Heart left ventricle (tissue), 16 donors: ENCODE results near the gene HMX1. TPM values are rescaled to one million over a fixed set of nuclear protein-coding genes. Genes with fewer than 3 reads are reported as not detected.

Experiments used
- ATAC-seq, 4 donors: fragments of 200-7000 bp; cut with Tn5 transposase; one replicate each; pipeline ENCODE4 v1.9.1; 2020 to 2022; ENCODE audit warnings: moderate library complexity in 4 of 4, mild to moderate bottlenecking in 3 of 4, moderate number of reproducible peaks in 1 of 4
- DNase-seq, 5 donors: peaks; one replicate each; pipeline ENCODE4 v3.0.0-alpha.2; 2020
- H3K27ac ChIP-seq, 12 donors: fragments of 200-600 bp; sonication (generic) in 4 of 12; one replicate each; pipeline versions ENCODE4 v1.5.0 to v1.8.0; 2016 to 2022; ENCODE audit warnings: mild to moderate bottlenecking in 2 of 12
- H3K27me3 ChIP-seq, 9 donors: fragments of 200-600 bp; sonication (generic) in 2 of 9; one replicate each; pipeline versions ENCODE4 v1.5.1 to v1.8.0; 2016 to 2022; ENCODE audit warnings: mild to moderate bottlenecking in 3 of 9
- H3K36me3 ChIP-seq, 9 donors: fragments of 200-600 bp; sonication (generic) in 2 of 9; one replicate each; pipeline versions ENCODE4 v1.5.0 to v1.8.0; 2018 to 2022; ENCODE audit warnings: mild to moderate bottlenecking in 2 of 9
- H3K4me1 ChIP-seq, 12 donors: fragments of 200-600 bp; sonication (generic) in 4 of 12; one replicate each; pipeline versions ENCODE4 v1.5.0 to v1.8.0; 2016 to 2022; ENCODE audit warnings: mild to moderate bottlenecking in 3 of 12
- H3K4me3 ChIP-seq, 12 donors: fragments of 200-600 bp; sonication (generic) in 4 of 12; one replicate each; pipeline versions ENCODE4 v1.5.0 to v1.8.0; 2017 to 2022; ENCODE audit warnings: mild to moderate bottlenecking in 9 of 12, moderate library complexity in 4 of 12
- H3K9me3 ChIP-seq, 12 donors: fragments of 200-600 bp; sonication (generic) in 4 of 12; one replicate each; pipeline versions ENCODE4 v1.5.0 to v1.8.0; 2016 to 2022; ENCODE audit warnings: mild to moderate bottlenecking in 1 of 12
- POLR2A ChIP-seq, 2 donors: fragments of 450-650 bp; IDR thresholded peaks; one replicate each; pipeline ENCODE4 v1.6.1; 2017; ENCODE audit warnings: antibody characterized with exemption in 2 of 2, mild to moderate bottlenecking in 2 of 2, moderate library complexity in 2 of 2
- WGBS, 4 donors: extraction: QIAGEN DNeasy Blood & Tissue Kit in 2 of 4; methylation state at CpG; one replicate each; pipeline versions ENCODE4 v1.1.5 to v1.1.7; 2013 to 2018; 5-methylcytosine and 5-hydroxymethylcytosine counted together
- intact Hi-C, 10 donors: fragments of 100-400 bp; cut with DNase I; formaldehyde crosslinking; loops; one replicate each; pipeline versions ENCODE4 v1.11.1 to v1.14.2; 2022
- polyA plus RNA-seq, 2 donors: library from polyadenylated mRNA; stranded (reverse); fragments of 200-250 nt; gene quantifications; one replicate each; pipeline ENCODE4 v1.2.3, GENCODE V29; 2013
- total RNA-seq, 9 donors: library from RNA; depleted of rRNA in 2 of 9; stranded (reverse); fragments of >200 nt in 2 of 9; fragmentation: NEBNext Ultra II Directional in 3 of 9; extraction: Animal tissue kit (Norgen Biotek cat#: 25700) in 3 of 9; gene quantifications; one replicate each; pipeline versions ENCODE4 v1.1.0 to v1.2.4, GENCODE V29; 2016 to 2023
- TF ChIP-seq, protein P1 (sequence below), 12 donors: fragments of 200-600 bp; sonication (generic) in 4 of 12; IDR thresholded peaks; one replicate each; pipeline versions ENCODE4 v1.5.0 to v1.8.0; 2018 to 2022; ENCODE audit warnings: antibody characterized with exemption in 12 of 12, mild to moderate bottlenecking in 5 of 12
- donor health status: ischemic (EF 13 %, LVEDD 7.1; RV severe dilation, severe dysfunction).
- donor health status: healthy with polysubstance abuse.
- donor health status: DM: no; HTN: yes; CAD: no.
- donor health status: DM: no; HTN: no; CAD: no.
- donor health status: ischemic (EF 25% LVEDD 6.9; RV normal size, moderate dysfunction).
- donor health status: ischemic (EF 25% LVEDD 5.7; RV mildly dilated, moderate dysfunction).
- donor health status: healthy.
- donor health status: DM: yes; HTN: yes; CAD: no.
- donor health status: ischemic (EF 35%, LVEDD 5.7; RV mildly dilated, moderate dysfunction).
- donor health status: nonischemic (EF 11% LVEDD 7.7; RV severe dilation, severe dysfunction).
- donor health status: DM: yes; HTN: yes; CAD: no.
- donor health status: PGD.
- donor health status: ischemic (EF 29% LVEDD 5.4; RV normal size, mild dysfunction).
- donor health status: nonischemic (EF 23%, LVEDD 6.1; RV moderate dilation, normal function).

HMX1 gene
- total and polyA plus RNA-seq, 11 donors: 0.25 TPM; not detected in 10

DNA sequence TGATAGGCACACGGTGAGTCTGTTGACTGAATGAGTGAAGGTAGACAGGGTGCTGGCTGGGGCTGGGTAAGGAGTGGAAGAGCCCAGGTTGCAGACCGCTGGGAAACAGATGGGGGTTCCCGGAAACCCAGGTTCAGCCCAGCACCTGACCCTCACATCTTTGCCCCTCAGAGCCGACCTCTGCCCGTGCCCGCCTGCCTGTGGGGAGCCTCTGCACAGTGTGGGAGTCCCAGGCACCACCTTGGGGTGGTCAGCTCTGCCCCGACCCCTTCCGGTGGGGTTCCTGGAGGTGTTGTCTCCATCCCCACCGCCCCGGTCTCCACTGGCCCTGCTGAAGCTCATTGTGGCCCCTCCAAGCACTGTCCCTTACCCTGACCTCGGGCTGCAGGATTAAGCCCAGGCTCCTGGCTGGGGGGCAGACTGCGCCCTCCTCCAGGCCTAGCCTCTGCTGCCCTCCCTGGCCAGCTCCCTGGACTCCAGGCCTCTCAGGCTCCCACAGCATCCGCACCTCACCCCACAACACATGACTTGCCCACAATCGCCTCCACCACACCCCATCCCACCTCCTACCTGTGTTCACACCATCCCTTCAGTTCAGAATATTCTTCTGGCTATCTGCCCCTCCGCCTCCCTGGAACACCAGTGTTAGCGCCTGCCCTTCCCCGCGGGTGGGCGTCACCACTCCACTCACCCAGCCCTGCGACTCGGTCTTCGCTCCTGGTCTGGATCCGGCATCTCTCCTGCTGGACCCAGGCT lies 21.4 kb downstream of the HMX1 start:
- 73 to 81% (median 77%) methylated on average over 22 to 23 of the region's 23 CpGs for WGBS, 4 donors
- intact Hi-C loops: no loop called here
- Histone ChIP-seq H3K27ac (no peak overlapping the region), H3K9me3 (peaks cover 0 to 9% (median 0%) of the 10 kb centered on the region in 12 donors), H3K36me3 (no peaks in the 10 kb centered on the region), H3K4me3 (no peak overlapping the region), H3K27me3 (peaks cover 14 to 94% (median 52%) of the 10 kb centered on the region in 9 donors), H3K4me1 (no peaks in the 10 kb centered on the region)
- ATAC-seq (no peak), DNase-seq (peak in 2 of 5 donors; percentile 12 to 49)
- TF ChIP-seq POLR2A (IDR thresholded peaks at IDR 0.05): no peak
- TF ChIP-seq, protein P1, sequence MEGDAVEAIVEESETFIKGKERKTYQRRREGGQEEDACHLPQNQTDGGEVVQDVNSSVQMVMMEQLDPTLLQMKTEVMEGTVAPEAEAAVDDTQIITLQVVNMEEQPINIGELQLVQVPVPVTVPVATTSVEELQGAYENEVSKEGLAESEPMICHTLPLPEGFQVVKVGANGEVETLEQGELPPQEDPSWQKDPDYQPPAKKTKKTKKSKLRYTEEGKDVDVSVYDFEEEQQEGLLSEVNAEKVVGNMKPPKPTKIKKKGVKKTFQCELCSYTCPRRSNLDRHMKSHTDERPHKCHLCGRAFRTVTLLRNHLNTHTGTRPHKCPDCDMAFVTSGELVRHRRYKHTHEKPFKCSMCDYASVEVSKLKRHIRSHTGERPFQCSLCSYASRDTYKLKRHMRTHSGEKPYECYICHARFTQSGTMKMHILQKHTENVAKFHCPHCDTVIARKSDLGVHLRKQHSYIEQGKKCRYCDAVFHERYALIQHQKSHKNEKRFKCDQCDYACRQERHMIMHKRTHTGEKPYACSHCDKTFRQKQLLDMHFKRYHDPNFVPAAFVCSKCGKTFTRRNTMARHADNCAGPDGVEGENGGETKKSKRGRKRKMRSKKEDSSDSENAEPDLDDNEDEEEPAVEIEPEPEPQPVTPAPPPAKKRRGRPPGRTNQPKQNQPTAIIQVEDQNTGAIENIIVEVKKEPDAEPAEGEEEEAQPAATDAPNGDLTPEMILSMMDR (IDR thresholded peaks at IDR 0.05): no peak

GRCh38 chr4:8849266-8850073 lies 22.2 kb downstream of the HMX1 start:
- no peak for TF ChIP-seq POLR2A (IDR thresholded peaks at IDR 0.05)
- TF ChIP-seq, protein P1 (IDR thresholded peaks at IDR 0.05): no peak
- H3K4me1 ChIP-seq: no peaks in the 10 kb centered on the region
- H3K9me3 ChIP-seq: peaks cover 0 to 9% (median 0%) of the 10 kb centered on the region in 12 donors
- DNase-seq: peak in 2 of 5 donors; percentile 6 to 18
- intact Hi-C loops: no loop called here
- H3K4me3 ChIP-seq: no peak overlapping the region
- 61 to 70% (median 67%) methylated on average over 14 to 18 of the region's 18 CpGs for WGBS, 4 donors
- peaks cover 14 to 92% (median 44%) of the 10 kb centered on the region in 9 donors for H3K27me3 ChIP-seq
- no peak for ATAC-seq
- no peaks in the 10 kb centered on the region for H3K36me3 ChIP-seq
- H3K27ac ChIP-seq: no peak overlapping the region

DNA sequence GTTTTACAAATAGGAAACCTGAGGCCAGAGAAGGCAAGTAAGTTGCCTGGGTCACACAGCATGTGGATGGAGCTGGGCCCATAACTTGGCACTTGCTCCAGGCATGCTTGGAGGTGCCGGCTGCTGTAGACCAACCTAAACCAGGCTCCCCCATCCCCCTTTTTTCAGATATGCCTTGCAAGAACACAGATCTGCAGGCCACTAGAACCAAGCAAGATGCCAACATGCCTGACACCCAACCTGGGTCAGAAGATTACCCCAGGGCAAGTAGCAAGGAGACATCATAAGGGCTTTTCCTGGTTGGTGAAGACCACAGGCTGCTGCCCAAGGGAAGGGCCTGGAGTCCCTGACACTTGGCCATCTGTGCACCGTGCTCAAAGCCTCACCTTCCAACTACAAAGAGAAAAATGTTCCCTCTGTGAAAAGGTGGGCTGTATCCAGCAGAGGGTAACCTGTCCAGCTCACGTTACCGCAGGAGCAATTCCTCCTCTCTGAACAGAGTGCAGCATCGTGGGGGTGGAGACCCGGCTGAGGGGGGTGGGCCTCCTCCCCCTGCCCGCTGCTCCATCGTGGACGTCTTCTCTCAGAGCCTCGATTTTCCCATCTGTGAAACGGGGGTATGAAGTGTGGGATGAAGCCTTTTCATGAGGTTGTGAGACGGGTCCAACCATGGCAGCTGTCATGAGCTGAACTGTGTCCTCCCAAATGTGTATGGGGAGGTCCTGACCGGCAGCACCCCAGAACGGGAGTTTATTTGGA lies 23.0 kb downstream of the HMX1 start:
- no peak overlapping the region for H3K4me3 ChIP-seq
- no peak overlapping the region for H3K27ac ChIP-seq
- intact Hi-C loops: no loop called here
- no peaks in the 10 kb centered on the region for H3K4me1 ChIP-seq
- WGBS, 4 donors: 64 to 68% (median 65%) methylated on average over 14 of the region's 14 CpGs
- peaks cover 14 to 90% (median 37%) of the 10 kb centered on the region in 9 donors for H3K27me3 ChIP-seq
- no peaks in the 10 kb centered on the region for H3K36me3 ChIP-seq
- peaks cover 0 to 14% (median 2%) of the 10 kb centered on the region in 12 donors for H3K9me3 ChIP-seq
- peak in 2 of 5 donors; percentile 4 to 20 for DNase-seq
- TF ChIP-seq, protein P1 (IDR thresholded peaks at IDR 0.05): no peak
- TF ChIP-seq POLR2A (IDR thresholded peaks at IDR 0.05): no peak
- no peak for ATAC-seq
